IPS-20b (cell line): Measurements from ENCODE around the gene PLSCR3.
"Not testable (repeated sequence)": the region's sequence is repeated elsewhere in the genome, so short reads cannot be mapped to it uniquely, and the experiment has no call there.

Source experiments
- H3K27ac ChIP-seq: one replicate; pipeline ENCODE4 v1.5.1; 2013; ENCODE audit warnings: low read length
- H3K27me3 ChIP-seq: 2 replicates; pipeline ENCODE4 v1.6.1; 2013; ENCODE audit warnings: mild to moderate bottlenecking, low read length, inconsistent platforms; ENCODE audit not compliant: insufficient read depth
- H3K36me3 ChIP-seq: 2 replicates; pipeline ENCODE4 v1.6.1; 2013; ENCODE audit warnings: low read depth, mild to moderate bottlenecking, inconsistent platforms, low read length, moderate library complexity; ENCODE audit not compliant: insufficient read depth
- H3K4me1 ChIP-seq: 2 replicates; pipeline ENCODE4 v1.6.1; 2013; ENCODE audit warnings: mild to moderate bottlenecking, control low read depth, inconsistent platforms, low read length, moderate library complexity; ENCODE audit not compliant: insufficient read depth
- H3K4me3 ChIP-seq: 2 replicates; pipeline ENCODE4 v1.5.1; 2013; ENCODE audit warnings: mild to moderate bottlenecking, low read length, inconsistent platforms
- H3K9ac ChIP-seq: 2 replicates; pipeline ENCODE4 v1.6.1; 2013; ENCODE audit warnings: low read depth, mild to moderate bottlenecking, inconsistent platforms, low read length, moderate library complexity
- H3K9me3 ChIP-seq: 2 replicates; pipeline ENCODE4 v1.6.1; 2013; ENCODE audit warnings: mild to moderate bottlenecking, low read depth, low read length, inconsistent platforms; ENCODE audit not compliant: insufficient read depth

The PLSCR3 gene

GRCh38 chr17:7367083-7367482 lies 27.2 kb downstream of the PLSCR3 start:
- Histone ChIP-seq H3K36me3 (no peaks in the 10 kb centered on the region), H3K27me3 (peaks cover 7% of the 10 kb centered on the region; the same call in 1 of the 2 replicates), H3K4me3 (no peak overlapping the region)

GRCh38 chr17:7365963-7366362 lies 28.4 kb downstream of the PLSCR3 start:
- not testable (repeated sequence) for H3K36me3 ChIP-seq, H3K4me3 ChIP-seq, H3K27me3 ChIP-seq, H3K4me1 ChIP-seq, H3K9me3 ChIP-seq, H3K9ac ChIP-seq, H3K27ac ChIP-seq

More at GRCh38 chr17:7367083-7367482, 27.2 kb downstream of the PLSCR3 start:
- Histone ChIP-seq H3K4me1 (peaks cover 3% of the 10 kb centered on the region; the same call in 1 of the 2 replicates), H3K9ac (no peak overlapping the region), H3K9me3 (no peaks in the 10 kb centered on the region), H3K27ac (no peak overlapping the region)

- Histone ChIP-seq H3K27me3 (no peaks in the 10 kb centered on the region), H3K9ac (no peak overlapping the region), H3K4me3 (no peak overlapping the region), H3K36me3 (no peaks in the 10 kb centered on the region), H3K4me1 (peaks cover 3% of the 10 kb centered on the region; the same call in 1 of the 2 replicates), H3K9me3 (no peaks in the 10 kb centered on the region), H3K27ac (no peak overlapping the region)
Measured at GRCh38 chr17:7363311-7363710, 31.0 kb downstream of the PLSCR3 start.

DNA sequence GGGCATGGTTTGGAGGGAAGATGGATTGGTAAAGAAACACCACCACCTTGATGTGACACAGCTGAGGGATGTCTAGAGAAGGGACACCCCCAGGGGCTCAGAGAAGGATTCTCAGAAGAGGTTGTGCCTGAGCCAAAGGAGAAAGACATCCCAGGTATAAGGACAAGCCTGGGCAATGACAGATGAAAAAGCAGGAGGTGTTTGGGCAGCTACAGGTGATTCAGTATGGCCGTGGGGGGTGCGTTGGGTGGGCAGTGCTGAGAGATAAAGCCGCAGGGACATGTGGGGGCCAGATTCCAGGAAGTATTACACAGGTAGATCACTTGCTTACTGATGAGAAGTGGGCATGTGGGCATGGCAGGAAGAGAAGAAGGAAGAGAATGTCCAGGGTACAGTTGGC lies 32.4 kb downstream of the PLSCR3 start:
- Histone ChIP-seq H3K9ac (no peak overlapping the region), H3K4me3 (no peak overlapping the region), H3K27ac (no peak overlapping the region), H3K27me3 (no peaks in the 10 kb centered on the region), H3K9me3 (no peaks in the 10 kb centered on the region), H3K4me1 (no peaks in the 10 kb centered on the region), H3K36me3 (no peaks in the 10 kb centered on the region)

GRCh38 chr17:7357381-7357780 lies 36.9 kb downstream of the PLSCR3 start:
- H3K27ac ChIP-seq = no peak overlapping the region
- no peaks in the 10 kb centered on the region for H3K9me3 ChIP-seq
- H3K9ac ChIP-seq = no peak overlapping the region
- H3K27me3 ChIP-seq = peaks cover 8% of the 10 kb centered on the region; the same call in 1 of the 2 replicates
- peaks cover 15% of the 10 kb centered on the region for H3K4me1 ChIP-seq
- H3K4me3 ChIP-seq = no peak overlapping the region
- H3K36me3 ChIP-seq = no peaks in the 10 kb centered on the region

GRCh38 chr17:7356756-7357155 lies 37.6 kb downstream of the PLSCR3 start:
- no peaks in the 10 kb centered on the region for H3K9me3 ChIP-seq
- peaks cover 15% of the 10 kb centered on the region for H3K4me1 ChIP-seq
- H3K36me3 ChIP-seq = no peaks in the 10 kb centered on the region
- H3K27ac ChIP-seq = no peak overlapping the region
- peaks cover 8% of the 10 kb centered on the region; the same call in 1 of the 2 replicates for H3K27me3 ChIP-seq
- no peak overlapping the region for H3K9ac ChIP-seq
- H3K4me3 ChIP-seq = no peak overlapping the region

DNA sequence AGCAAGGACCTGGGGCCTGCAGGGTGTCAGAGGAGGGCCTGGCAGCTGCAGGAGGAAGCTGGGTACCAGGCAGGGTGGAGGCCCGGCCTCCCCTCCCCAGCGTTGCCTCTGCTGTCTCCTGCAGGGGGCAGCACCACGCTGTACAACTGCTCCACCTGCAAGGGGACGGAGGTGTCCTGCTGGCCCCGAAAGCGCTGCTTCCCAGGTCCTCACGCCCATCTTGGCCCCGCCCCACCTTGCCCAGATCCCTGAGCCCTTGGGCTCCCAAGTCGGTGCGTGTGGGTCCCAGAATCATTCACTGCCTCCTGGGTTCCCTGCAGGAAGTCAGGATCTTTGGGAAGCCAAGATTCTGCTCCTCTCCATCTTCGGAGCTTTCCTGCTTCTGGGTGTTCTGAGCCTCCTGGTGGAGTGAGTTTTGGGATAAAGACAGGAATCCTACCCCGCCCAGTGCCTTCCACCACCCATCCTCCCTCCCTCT lies 38.2 kb downstream of the PLSCR3 start:
- Histone ChIP-seq H3K27ac (no peak overlapping the region), H3K9me3 (no peaks in the 10 kb centered on the region), H3K27me3 (peaks cover 9% of the 10 kb centered on the region), H3K9ac (no peak overlapping the region), H3K4me1 (peaks cover 15% of the 10 kb centered on the region), H3K36me3 (no peaks in the 10 kb centered on the region), H3K4me3 (peak overlapping the region; percentile 58; the same call in 1 of the 2 replicates)

- H3K4me3 ChIP-seq = peak overlapping the region; percentile 58; the same call in 1 of the 2 replicates
- H3K27ac ChIP-seq = no peak overlapping the region
- H3K27me3 ChIP-seq = peaks cover 15% of the 10 kb centered on the region
- no peaks in the 10 kb centered on the region for H3K36me3 ChIP-seq
- H3K4me1 ChIP-seq = peaks cover 15% of the 10 kb centered on the region
- H3K9me3 ChIP-seq = no peaks in the 10 kb centered on the region
- no peak overlapping the region for H3K9ac ChIP-seq
Measured at GRCh38 chr17:7355573-7355972, 38.8 kb downstream of the PLSCR3 start.

GRCh38 chr17:7355053-7355452 lies 39.3 kb downstream of the PLSCR3 start, which contains the start of gene TMEM95:
TMEM95 (plus strand) TSS chr17:7355156; CDS start chr17:7355205, 49 bp downstream.
- Histone ChIP-seq H3K27me3 (peaks cover 17% of the 10 kb centered on the region), H3K9ac (no peak within 1 kb of the TSS), H3K36me3 (no peaks in the 10 kb centered on the region), H3K27ac (no peak within 1 kb of the TSS), H3K4me1 (peaks cover 15% of the 10 kb centered on the region), H3K4me3 (peak within 1 kb of the TSS; percentile 58; the same call in 1 of the 2 replicates), H3K9me3 (no peaks in the 10 kb centered on the region)

DNA sequence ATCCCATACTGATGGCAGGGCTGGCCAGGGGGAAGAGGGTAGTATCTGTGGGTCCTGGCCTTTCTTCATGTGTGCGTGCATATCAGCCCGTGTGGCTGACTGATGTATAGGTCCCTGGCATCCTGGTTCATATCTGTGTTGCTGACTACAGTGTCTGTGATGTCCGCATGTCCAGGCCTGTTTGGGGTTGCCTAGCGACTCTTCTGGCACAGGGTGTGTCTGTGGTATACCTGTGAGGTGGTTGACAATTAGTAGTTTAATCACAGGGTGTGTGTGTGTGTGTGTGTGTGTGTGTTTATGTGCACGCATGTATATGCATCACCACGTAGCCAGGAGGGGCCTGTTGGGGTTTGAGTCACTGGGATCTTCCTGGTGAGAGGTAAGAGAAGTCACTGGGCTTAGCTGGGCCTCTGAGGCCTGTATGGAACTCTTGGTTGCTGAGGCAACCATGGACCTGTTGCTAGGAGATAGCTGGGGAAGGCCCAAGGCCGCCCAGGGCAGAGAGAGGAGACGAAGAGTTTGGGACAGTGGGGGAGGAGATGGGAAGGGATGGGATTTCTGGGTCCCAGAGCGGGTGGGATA lies 40.0 kb downstream of the PLSCR3 start:
- Histone ChIP-seq H3K36me3 (no peaks in the 10 kb centered on the region), H3K27ac (no peak overlapping the region), H3K9me3 (no peaks in the 10 kb centered on the region), H3K4me1 (peaks cover 21% of the 10 kb centered on the region), H3K4me3 (no peak overlapping the region), H3K9ac (no peak overlapping the region), H3K27me3 (peaks cover 17% of the 10 kb centered on the region)

DNA sequence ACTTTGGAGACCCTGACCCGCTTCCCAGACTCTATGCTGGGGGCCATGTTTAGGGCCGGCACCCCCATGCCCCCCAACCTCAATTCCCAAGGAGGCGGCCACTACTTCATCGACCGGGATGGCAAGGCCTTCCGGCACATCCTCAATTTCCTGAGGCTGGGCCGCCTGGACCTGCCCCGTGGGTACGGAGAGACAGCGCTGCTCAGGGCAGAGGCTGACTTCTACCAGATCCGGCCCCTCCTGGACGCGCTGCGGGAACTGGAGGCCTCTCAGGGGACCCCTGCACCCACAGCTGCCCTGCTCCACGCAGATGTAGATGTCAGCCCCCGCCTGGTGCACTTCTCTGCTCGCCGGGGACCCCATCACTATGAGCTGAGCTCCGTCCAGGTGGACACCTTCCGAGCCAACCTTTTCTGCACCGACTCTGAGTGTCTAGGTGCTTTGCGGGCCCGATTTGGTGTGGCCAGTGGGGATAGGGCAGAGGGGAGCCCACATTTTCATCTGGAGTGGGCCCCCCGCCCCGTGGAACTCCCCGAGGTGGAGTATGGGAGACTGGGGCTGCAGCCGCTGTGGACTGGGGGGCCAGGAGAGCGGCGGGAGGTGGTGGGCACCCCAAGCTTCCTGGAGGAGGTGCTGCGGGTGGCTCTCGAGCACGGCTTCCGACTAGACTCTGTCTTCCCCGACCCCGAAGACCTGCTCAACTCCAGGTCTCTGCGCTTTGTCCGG lies 41.3 kb downstream of the PLSCR3 start:
- H3K4me1 ChIP-seq = peaks cover 22% of the 10 kb centered on the region
- H3K27ac ChIP-seq = no peak overlapping the region
- no peaks in the 10 kb centered on the region for H3K36me3 ChIP-seq
- no peaks in the 10 kb centered on the region for H3K9me3 ChIP-seq
- H3K9ac ChIP-seq = no peak overlapping the region
- peak overlapping the region; percentile 82; the same call in 1 of the 2 replicates for H3K4me3 ChIP-seq
- peaks cover 17% of the 10 kb centered on the region for H3K27me3 ChIP-seq

DNA sequence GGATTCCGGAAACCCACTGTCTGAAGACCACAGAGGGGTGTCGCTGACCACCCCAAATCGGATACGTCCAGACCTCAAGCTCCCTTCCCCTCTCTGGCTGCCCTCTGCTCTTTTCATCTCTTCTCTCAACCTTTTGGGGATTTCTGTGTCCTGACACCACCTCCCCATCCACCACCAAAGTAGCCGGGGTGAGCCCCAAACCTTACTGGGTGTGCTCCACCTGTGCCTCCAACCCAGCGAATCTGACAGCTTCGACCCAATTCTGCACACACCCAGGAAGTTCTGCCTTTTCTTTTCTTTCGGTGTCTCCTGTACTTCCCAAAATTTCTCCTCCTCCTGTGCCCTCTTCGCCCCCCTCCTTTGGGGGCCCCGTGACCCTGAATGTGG lies 41.8 kb downstream of the PLSCR3 start:
- H3K9me3 ChIP-seq = no peaks in the 10 kb centered on the region
- peaks cover 17% of the 10 kb centered on the region for H3K27me3 ChIP-seq
- no peaks in the 10 kb centered on the region for H3K36me3 ChIP-seq
- peak overlapping the region; percentile 82 for H3K4me3 ChIP-seq
- H3K9ac ChIP-seq = peak overlapping the region; percentile 80
- H3K4me1 ChIP-seq = peaks cover 22% of the 10 kb centered on the region
- no peak overlapping the region for H3K27ac ChIP-seq
